HEK293 (cell line): ENCODE results near the gene ZNF280A.
"Not testable (repeated sequence)": the region's sequence is repeated elsewhere in the genome, so short reads cannot be mapped to it uniquely, and the experiment has no call there.

ENCODE experiments used
- CTCF ChIA-PET: fragments of 350-600 bp; formaldehyde crosslinking; extraction: SDS; loops from one replicate; lab custom pipeline; 2021; ENCODE audit warnings: antibody characterized with exemption; lab: Yijun Ruan, JAX
- POLR2A ChIA-PET: fragments of 300-600 bp; formaldehyde crosslinking; extraction: SDS; loops from one replicate; lab custom pipeline; 2020; ENCODE audit warnings: antibody characterized with exemption, inconsistent platforms; lab: Yijun Ruan, JAX
- H3K27ac ChIP-seq: fragments of 200-500 bp; sonication (Bioruptor generic); 2 replicates; pipeline ENCODE4 v1.5.1; 2014; ENCODE audit warnings: low read depth, low read length, control low read depth, inconsistent platforms; ENCODE audit errors: extremely low read depth
- H3K36me3 ChIP-seq, 2 experiments: fragments of 200-500 bp in 1 of 2; sonication (Bioruptor generic) in 1 of 2; 1 replicate in 1 of 2; 2 replicates in 1 of 2; pipeline ENCODE4 v1.5.1; 2014 to 2017; ENCODE audit warnings: inconsistent platforms in 2 of 2, low read length in 2 of 2; ENCODE audit not compliant: control insufficient read depth in 2 of 2, insufficient read depth in 1 of 2
- H3K4me1 ChIP-seq: fragments of 200-500 bp; sonication (Bioruptor generic); 2 replicates; pipeline ENCODE4 v1.5.1; 2014; ENCODE audit warnings: mild to moderate bottlenecking, low read length, inconsistent platforms; ENCODE audit not compliant: control insufficient read depth, insufficient read depth
- H3K4me3 ChIP-seq: 2 replicates; pipeline ENCODE4 v1.5.1; 2011; ENCODE audit warnings: low read depth, mild to moderate bottlenecking, control low read depth, low read length, moderate library complexity
- H3K9me3 ChIP-seq: fragments of 200-500 bp; sonication (Bioruptor generic); 2 replicates; pipeline ENCODE4 v1.5.1; 2014; ENCODE audit warnings: low read depth, low read length, inconsistent platforms; ENCODE audit not compliant: control insufficient read depth, insufficient read depth
- PRDM2 ChIP-seq: fragments of 450-650 bp; formaldehyde crosslinking; IDR thresholded peaks from 2 replicates; pipeline ENCODE4 v1.5.1; 2016; ENCODE audit warnings: missing biosample characterization, missing genetic modification characterization, borderline replicate concordance
- ZBTB7A ChIP-seq: fragments of 450-650 bp; formaldehyde crosslinking; IDR thresholded peaks from 2 replicates; pipeline ENCODE4 v1.5.1; 2016; ENCODE audit warnings: low read depth, missing biosample characterization, missing genetic modification characterization
- ZNF169 ChIP-seq: fragments of 450-650 bp; formaldehyde crosslinking; IDR thresholded peaks from 2 replicates; pipeline ENCODE4 v1.5.1; 2016; ENCODE audit warnings: missing biosample characterization, missing genetic modification characterization
- ZNF529 ChIP-seq: fragments of 450-650 bp; formaldehyde crosslinking; IDR thresholded peaks from 2 replicates; pipeline ENCODE4 v1.5.1; 2017; ENCODE audit warnings: missing genetic modification characterization, missing biosample characterization; ENCODE audit not compliant: insufficient replicate concordance
- ZNF530 ChIP-seq: fragments of 450-650 bp; formaldehyde crosslinking; IDR thresholded peaks from 2 replicates; pipeline ENCODE4 v1.5.1; 2016; ENCODE audit warnings: low read depth, missing biosample characterization, missing genetic modification characterization
- ZNF548 ChIP-seq: fragments of 450-650 bp; formaldehyde crosslinking; IDR thresholded peaks from 2 replicates; pipeline ENCODE4 v1.5.1; 2016; ENCODE audit warnings: missing biosample characterization, missing genetic modification characterization
- ZNF639 ChIP-seq: fragments of 450-650 bp; formaldehyde crosslinking; IDR thresholded peaks from 2 replicates; pipeline ENCODE4 v1.5.1; 2016; ENCODE audit warnings: missing biosample characterization, missing genetic modification characterization
- ZNF837 ChIP-seq: fragments of 450-650 bp; formaldehyde crosslinking; IDR thresholded peaks from 2 replicates; pipeline ENCODE4 v1.5.1; 2016; ENCODE audit warnings: missing biosample characterization, missing genetic modification characterization
- TF ChIP-seq, protein P1 (sequence below): fragments of 450-650 bp; formaldehyde crosslinking; IDR thresholded peaks from 2 replicates; pipeline ENCODE4 v1.5.1; 2017; ENCODE audit warnings: missing biosample characterization, missing genetic modification characterization

ZNF280A gene

GRCh38 chr22:22533863-22534262, 13.8 kb upstream of the ZNF280A start (continued):
- TF ChIP-seq ZNF529 (tag by site-specific recombination) = no peak
- TF ChIP-seq ZNF639 (tag by site-specific recombination) = no peak
- TF ChIP-seq ZBTB7A (tag by site-specific recombination) = no peak
- TF ChIP-seq ZNF530 (tag by site-specific recombination) = no peak
- TF ChIP-seq ZNF169 (tag by site-specific recombination) = no peak

GRCh38 chr22:22533417-22533816, 13.3 kb upstream of the ZNF280A start:
- Histone ChIP-seq H3K4me1 (no peaks in the 10 kb centered on the region), H3K36me3 (no peaks in the 10 kb centered on the region), H3K9me3 (no peaks in the 10 kb centered on the region), H3K27ac (no peak overlapping the region), H3K4me3 (no peak overlapping the region)
- ChIA-PET CTCF (interaction anchor here (0.6 to 1.1 kb wide), 3 partner anchors 53 to 508 kb away, joined by 3 read pairs; no protein-coding TSS in a partner anchor), POLR2A (no interaction called here)
- TF ChIP-seq ZNF837 (tag by site-specific recombination) = no peak
- TF ChIP-seq ZNF548 (tag by site-specific recombination) = peak; percentile 69; the same call in 1 of the 2 replicates
- no peak for TF ChIP-seq PRDM2 (tag by site-specific recombination)

- H3K36me3 ChIP-seq, H3K4me3 ChIP-seq, POLR2A ChIA-PET, H3K9me3 ChIP-seq, H3K27ac ChIP-seq, H3K4me1 ChIP-seq: not testable (repeated sequence)
- CTCF ChIA-PET = interaction anchor here (0.6 to 1.1 kb wide), 3 partner anchors 27 to 281 kb away, joined by 3 read pairs; no protein-coding TSS in a partner anchor
- TF ChIP-seq, protein P1, sequence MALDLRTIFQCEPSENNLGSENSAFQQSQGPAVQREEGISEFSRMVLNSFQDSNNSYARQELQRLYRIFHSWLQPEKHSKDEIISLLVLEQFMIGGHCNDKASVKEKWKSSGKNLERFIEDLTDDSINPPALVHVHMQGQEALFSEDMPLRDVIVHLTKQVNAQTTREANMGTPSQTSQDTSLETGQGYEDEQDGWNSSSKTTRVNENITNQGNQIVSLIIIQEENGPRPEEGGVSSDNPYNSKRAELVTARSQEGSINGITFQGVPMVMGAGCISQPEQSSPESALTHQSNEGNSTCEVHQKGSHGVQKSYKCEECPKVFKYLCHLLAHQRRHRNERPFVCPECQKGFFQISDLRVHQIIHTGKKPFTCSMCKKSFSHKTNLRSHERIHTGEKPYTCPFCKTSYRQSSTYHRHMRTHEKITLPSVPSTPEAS = 0 out of 2 replicates have a peak, but pooled peaks have one; percentile 24
Measured at GRCh38 chr22:22532547-22533071, 12.5 kb upstream of the ZNF280A start.
